Bronchial epithelial cell (primary cell): ENCODE results near the gene RABGAP1L. TPM values are rescaled to one million over a fixed set of nuclear protein-coding genes. Genes with fewer than 3 reads are reported as not detected.

Experiments used
- DNase-seq: peaks from one replicate; pipeline ENCODE4 v3.0.0-alpha.2; 2010; ENCODE audit warnings: low read depth
- FAIRE-seq: peaks from 2 replicates; lab custom pipeline; 2011; peaks lifted over from hg19 to GRCh38; lab: Jason Lieb, UNC
- H3K27me3 ChIP-seq: 2 replicates; pipeline ENCODE4 v1.5.1; 2011; ENCODE audit warnings: low read length; ENCODE audit not compliant: control insufficient read depth, insufficient read depth
- H3K36me3 ChIP-seq: 2 replicates; pipeline ENCODE4 v1.5.1; 2011; ENCODE audit warnings: low read length; ENCODE audit not compliant: control insufficient read depth, insufficient read depth
- H3K4me3 ChIP-seq: 2 replicates; pipeline ENCODE4 v1.5.1; 2011; ENCODE audit warnings: mild to moderate bottlenecking, low read depth, low read length, control low read depth
- CTCF ChIP-seq: IDR thresholded peaks from 2 replicates; pipeline ENCODE4 v1.5.1; 2011; ENCODE audit warnings: mild to moderate bottlenecking, moderate library complexity, low read length, control low read depth, inconsistent platforms; ENCODE audit not compliant: insufficient read depth, severe bottlenecking
- total RNA-seq: library from RNA; depleted of rRNA; stranded (reverse); fragments of >200 nt; gene quantifications from 2 replicates; pipeline ENCODE4 v1.2.1, GENCODE V29; 2014

RABGAP1L gene
- total RNA-seq, 1 donor from 2014 or later, result 37.4 TPM

GRCh38 chr1:174794861-174795260 lies 635.5 kb downstream of the RABGAP1L start:
- Histone ChIP-seq H3K4me3 (no peak overlapping the region), H3K36me3 (no peaks in the 10 kb centered on the region), H3K27me3 (no peaks in the 10 kb centered on the region)
- DNase-seq, result no peak
- TF ChIP-seq CTCF, result no peak
- FAIRE-seq, result no peak

GRCh38 chr1:174795806-174796205 lies 636.5 kb downstream of the RABGAP1L start:
- TF ChIP-seq CTCF, result no peak
- FAIRE-seq (no peak), DNase-seq (peak; percentile 76)
- no peaks in the 10 kb centered on the region for H3K27me3 ChIP-seq
- no peaks in the 10 kb centered on the region for H3K36me3 ChIP-seq
- no peak overlapping the region for H3K4me3 ChIP-seq

GRCh38 chr1:174797398-174797797 lies 638.1 kb downstream of the RABGAP1L start:
- Histone ChIP-seq H3K27me3 (no peaks in the 10 kb centered on the region), H3K4me3 (no peak overlapping the region), H3K36me3 (no peaks in the 10 kb centered on the region)
- FAIRE-seq (no peak), DNase-seq (no peak)
- TF ChIP-seq CTCF, result no peak

GRCh38 chr1:174799136-174799479 lies 639.8 kb downstream of the RABGAP1L start:
- DNase-seq (peak; percentile 76), FAIRE-seq (no peak)
- Histone ChIP-seq H3K27me3 (no peaks in the 10 kb centered on the region), H3K4me3 (peak overlapping the region; percentile 40), H3K36me3 (no peaks in the 10 kb centered on the region)
- TF ChIP-seq CTCF, result no peak

- Histone ChIP-seq H3K36me3 (no peaks in the 10 kb centered on the region), H3K27me3 (no peaks in the 10 kb centered on the region), H3K4me3 (peak overlapping the region; percentile 40)
- no peak for TF ChIP-seq CTCF
- FAIRE-seq, result no peak
- no peak for DNase-seq
Measured at GRCh38 chr1:174800216-174800851, 641.0 kb downstream of the RABGAP1L start.

GRCh38 chr1:174800876-174801275 lies 641.6 kb downstream of the RABGAP1L start:
- TF ChIP-seq CTCF, result no peak
- no peak for FAIRE-seq
- Histone ChIP-seq H3K36me3 (no peaks in the 10 kb centered on the region), H3K27me3 (no peaks in the 10 kb centered on the region), H3K4me3 (no peak overlapping the region)
- no peak for DNase-seq
